H54 (cell line): Measurements from ENCODE around the gene NFS1.
"Not testable (repeated sequence)": the region's sequence is repeated elsewhere in the genome, so short reads cannot be mapped to it uniquely, and the experiment has no call there.

Source experiments
- DNase-seq: peaks from one replicate; pipeline ENCODE4 v3.0.0; 2011; ENCODE audit warnings: low spot score, mixed read lengths; ENCODE audit not compliant: insufficient read length
- FAIRE-seq: peaks from 3 replicates; lab custom pipeline; 2011; peaks lifted over from hg19 to GRCh38; lab: Jason Lieb, UNC
- POLR2A ChIP-seq: IDR thresholded peaks from 2 replicates; pipeline ENCODE4 v1.6.1; 2011; ENCODE audit warnings: low read depth, mild to moderate bottlenecking, low read length

The NFS1 gene

DNA sequence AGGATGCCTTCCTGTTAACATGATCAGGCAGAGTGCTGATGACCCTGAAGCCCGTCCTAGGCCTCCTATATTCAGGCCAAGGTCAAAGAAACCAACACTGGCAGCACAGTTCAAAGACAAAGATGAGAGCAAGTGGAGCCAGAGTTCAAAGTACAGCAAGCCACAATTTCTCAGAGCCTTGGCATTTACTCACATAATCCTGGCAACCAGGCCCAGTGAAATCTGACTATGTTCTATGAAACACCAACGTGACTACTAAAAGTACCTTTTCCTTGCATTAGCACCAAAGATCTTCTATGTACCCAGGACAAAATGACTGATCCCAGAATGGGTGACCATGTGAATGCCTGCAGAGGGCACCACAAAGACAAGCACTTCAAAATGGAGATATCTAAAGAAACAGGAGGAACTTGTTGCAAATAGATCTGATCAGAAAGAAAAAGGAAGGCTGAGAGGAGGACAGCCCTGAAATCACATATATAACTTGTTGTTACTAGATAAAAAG is 3.9 kb downstream of the NFS1 start:
- no peak for DNase-seq
- no peak for FAIRE-seq

DNA sequence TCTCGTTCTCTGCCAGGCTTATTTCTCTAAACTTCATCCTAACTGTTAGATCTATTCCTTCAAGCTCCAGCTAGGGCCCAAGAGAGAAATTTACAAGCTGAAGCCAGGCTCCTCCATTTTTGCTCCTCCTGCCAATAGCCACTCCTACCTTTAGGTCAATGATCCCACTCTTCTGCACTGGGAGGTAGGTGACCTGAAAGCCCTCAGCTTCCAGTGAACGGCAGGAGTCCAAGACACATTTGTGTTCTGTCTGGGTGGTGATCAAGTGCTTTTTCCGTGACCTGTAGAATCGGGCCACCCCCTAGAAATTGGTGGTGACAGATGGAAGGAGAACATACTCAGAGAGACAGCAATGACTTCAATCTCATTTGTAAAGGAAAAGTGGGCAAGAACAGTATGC is 8.9 kb downstream of the NFS1 start:
- no peak for TF ChIP-seq POLR2A
- DNase-seq (no peak), FAIRE-seq (no peak)

More for the DNA sequence above, 3.9 kb downstream of the NFS1 start:
- TF ChIP-seq POLR2A = no peak

DNA sequence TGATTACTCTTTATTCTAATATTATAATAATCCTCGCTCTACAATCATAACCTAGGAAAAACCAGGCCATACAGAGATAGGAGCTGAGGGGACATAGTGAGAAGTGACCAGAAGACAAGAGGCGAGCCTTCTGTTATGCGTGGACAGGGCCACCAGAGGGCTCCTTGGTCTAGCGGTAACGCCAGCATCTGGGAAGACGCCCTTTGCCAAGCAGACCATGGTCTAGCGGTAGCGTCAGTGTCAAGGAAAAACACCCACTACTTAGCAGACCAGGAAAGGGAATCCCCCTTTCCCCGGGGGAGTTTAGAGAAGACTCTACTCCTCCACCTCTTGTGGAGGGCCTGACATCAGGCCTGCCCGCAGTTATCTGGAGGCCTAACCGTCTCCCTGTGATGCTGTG is 12.3 kb downstream of the NFS1 start:
- not testable (repeated sequence) for FAIRE-seq, DNase-seq

DNA sequence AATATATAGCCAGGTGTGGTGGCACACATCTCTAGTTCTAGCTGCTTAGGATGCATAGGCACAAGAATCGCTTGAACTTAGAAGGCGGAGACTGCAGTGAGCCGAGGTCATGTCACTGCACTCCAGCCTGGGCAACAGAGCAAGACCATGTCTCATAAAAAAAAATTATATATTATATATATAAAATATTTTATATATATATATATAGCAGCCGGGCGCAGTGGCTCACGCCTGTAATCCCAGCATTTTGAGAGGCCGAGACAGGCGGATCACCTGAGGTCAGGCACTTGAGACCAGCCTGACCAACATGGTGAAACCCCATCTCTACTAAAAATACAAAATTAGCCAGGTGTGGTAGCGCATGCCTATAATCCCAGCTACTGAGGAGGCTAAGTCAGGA is 13.8 kb downstream of the NFS1 start:
- not testable (repeated sequence) for FAIRE-seq, DNase-seq

DNA sequence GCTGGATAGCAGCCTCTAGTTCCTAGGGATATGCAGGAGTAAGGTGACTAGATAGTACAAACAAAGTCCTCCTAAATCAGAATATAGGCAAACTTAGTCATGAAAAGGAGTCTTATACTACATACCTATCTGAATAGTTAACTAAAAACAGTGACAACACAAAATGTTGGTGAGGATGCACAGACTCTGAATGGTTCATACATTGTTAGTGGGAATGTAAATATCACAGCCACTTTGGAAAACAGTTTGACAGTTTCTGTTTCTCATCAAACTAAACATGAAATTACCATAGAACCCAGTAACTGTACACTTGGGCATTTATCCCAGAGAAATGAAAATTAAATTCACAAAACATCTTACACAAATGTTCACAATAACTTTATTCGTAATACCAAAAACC is 17.2 kb downstream of the NFS1 start:
- DNase-seq = no peak
- TF ChIP-seq POLR2A = no peak
- no peak for FAIRE-seq

DNA sequence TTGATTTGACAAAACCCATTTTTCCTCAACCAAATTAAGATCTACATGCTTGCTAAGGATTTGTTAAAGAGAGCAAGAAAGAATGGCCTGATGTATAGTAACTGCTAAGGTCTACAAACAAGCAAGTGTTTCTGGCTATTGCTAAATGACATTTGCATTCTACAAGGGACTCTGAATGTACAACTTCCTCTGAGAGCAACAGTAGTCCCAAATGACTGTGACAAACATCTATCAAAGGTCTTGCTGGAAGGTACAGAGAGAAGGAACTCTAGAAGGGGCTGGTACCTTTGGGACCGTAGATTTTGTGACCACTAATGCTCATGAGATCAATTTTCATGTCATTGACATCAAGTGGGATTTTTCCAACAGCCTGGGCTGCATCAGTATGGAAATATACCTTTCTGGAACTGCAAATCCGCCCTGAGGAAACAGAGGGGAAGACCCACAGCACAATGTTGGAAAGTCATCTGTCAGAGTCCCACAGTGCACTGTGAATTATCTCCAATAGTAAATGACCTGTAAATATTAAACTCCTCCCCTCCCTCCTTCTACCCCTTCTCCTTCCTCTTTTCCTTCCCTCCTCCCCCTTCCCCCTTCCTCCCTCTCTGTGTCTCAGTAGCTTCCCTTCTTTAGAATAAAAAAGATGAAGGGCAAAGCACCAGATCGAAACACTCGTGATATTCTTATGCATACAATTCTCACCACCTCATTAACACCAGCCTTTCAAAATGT is 18.5 kb downstream of the NFS1 start:
- FAIRE-seq = no peak

DNA sequence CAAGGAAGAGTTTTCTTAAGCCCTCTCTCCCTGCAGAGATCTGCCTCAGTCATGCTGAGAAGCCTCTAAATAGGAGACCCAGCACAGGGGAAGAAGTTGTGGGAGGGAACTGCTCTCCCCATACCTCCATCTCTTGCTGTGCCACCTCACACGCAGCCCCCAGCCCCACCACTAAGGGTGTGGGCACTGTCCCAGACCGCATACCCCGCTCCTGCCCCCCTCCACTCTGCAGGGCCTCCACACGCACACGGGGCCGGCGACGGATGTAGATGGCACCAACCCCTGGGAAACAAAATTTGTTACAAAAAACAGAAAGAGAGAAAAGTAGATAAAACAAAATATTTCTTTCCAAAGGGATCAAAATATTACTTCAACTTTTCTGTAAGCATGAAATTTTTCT is 24.2 kb downstream of the NFS1 start:
- TF ChIP-seq POLR2A = no peak
- no peak for FAIRE-seq
- no peak for DNase-seq

More for the DNA sequence above, 18.5 kb downstream of the NFS1 start:
- DNase-seq = no peak
- no peak for TF ChIP-seq POLR2A

DNA sequence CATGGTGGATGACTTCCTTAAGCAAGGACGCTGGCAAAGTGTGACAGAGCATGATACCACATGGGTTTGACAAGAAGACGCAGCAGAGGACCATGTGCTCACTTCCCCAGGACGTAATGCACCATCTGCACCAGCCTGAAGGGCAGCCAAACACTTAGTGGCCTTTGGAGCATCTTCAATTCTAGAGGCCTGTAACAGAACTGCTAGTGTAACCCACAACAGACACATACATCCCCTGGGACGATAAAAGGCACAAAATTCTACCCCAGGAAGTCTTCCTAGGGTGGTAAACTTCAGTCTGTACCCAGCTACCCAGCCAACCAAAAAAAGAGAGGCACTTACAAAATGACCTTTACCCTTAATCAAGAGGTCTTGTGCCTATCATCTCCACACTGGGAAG is 25.3 kb downstream of the NFS1 start:
- no peak for DNase-seq
- no peak for FAIRE-seq
- no peak for TF ChIP-seq POLR2A

DNA sequence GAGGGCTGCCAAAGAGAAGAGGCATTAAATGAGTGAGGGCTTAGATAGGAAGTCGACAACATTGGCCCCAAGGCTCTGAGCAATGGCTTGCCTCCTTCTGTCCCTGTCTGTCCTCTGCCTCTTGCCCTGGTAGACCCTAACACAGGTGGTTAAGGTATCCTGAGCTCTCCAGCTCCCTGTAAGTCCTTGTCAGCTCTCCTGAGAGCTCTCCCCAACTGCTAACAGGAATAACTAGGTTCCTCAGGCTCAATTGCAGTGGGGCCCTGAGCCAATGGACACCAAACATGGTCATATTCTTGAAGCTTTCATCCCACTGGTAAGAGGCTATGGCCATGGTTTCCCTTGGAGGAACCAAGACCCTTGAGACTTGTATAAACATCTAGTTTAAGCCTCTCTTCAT is 29.5 kb downstream of the NFS1 start:
- DNase-seq (no peak), FAIRE-seq (no peak)
- no peak for TF ChIP-seq POLR2A

DNA sequence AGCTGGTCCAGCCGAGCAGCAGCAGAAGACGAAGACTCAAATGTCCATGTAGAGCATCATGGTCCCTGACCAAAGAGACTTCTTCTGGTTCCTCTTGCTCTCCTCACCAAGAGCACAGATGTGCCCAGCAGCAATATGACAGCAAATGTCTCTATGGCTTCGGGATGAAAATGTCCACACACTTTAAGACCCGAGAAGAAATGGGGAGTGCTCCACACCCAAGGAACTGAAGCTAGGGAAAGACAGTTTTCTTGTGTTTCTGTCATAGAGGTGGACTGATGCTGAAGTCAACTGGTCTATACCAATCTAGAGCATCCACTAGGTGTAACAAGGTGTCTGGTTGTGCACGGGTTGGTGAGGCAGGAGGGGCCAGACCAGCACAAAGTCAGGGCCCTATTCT is 29.9 kb downstream of the NFS1 start:
- DNase-seq = no peak
- no peak for FAIRE-seq
- no peak for TF ChIP-seq POLR2A

DNA sequence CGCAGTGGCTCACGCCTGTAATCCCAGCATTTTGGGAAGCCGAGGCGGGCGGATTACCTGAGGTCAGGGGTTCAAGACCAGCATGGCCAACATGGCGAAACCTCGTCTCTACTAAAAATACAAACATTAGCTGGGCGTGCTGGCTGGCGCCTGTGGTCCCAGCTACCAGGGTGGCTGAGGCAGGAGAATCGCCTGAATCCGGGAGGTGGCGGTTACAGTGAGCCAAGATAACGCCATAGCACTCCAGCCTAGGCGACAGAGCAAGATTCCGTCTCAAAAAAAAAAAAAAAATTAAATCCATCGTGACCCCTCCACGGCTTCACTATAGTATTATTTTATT is 33.2 kb downstream of the NFS1 start:
- no peak for TF ChIP-seq POLR2A
- DNase-seq (no peak), FAIRE-seq (no peak)

DNA sequence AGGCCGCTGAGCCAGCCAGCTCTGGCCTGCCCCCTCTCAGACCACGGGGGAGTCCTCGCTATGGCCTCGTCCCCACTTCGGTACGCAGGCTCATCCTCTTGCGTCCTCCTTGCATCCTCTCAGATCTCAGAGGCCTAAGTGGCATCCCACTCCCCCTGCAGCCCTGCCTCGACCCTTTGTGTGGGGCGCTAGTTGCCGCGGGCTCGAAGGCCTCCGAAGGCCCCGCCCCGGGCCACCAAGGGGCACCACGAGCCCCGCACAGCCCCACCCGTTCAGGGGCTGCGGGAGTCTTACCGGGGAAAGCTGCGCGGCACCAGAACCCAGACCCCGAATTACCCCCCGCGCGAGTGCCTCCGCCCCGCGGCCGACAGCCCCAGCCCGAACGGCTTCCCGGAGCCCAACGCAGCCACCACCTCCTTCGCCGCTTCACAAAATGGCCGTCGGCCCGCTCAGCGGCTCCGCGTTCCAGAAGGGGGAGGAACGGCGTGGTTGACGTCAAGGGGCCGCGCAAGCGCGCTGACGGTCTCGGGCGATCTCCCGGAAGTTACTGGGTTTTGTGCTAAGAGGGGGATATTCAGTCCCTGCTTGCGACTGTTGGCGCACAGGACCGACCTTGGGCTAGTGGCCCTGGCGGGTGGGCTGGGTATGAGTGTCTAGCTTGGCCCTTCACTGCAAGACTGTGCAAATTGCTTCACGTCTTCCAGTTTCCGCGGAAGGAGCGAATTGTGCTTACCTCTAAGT is 34.5 kb downstream of the NFS1 start, which contains the start of the genes CPNE1 and RBM12:
Gene CPNE1 (minus strand): TSS at position 435 of the 741 bp plus-strand sequence. CDS start 31,977 bp downstream, outside the sequence.
Gene RBM12 (minus strand): TSS at position 435 of the 741 bp plus-strand sequence. CDS start 9,578 bp downstream, outside the sequence.
- DNase-seq = peak; percentile 95
- peak; percentile 97 for TF ChIP-seq POLR2A
- peak; percentile 69 for FAIRE-seq

DNA sequence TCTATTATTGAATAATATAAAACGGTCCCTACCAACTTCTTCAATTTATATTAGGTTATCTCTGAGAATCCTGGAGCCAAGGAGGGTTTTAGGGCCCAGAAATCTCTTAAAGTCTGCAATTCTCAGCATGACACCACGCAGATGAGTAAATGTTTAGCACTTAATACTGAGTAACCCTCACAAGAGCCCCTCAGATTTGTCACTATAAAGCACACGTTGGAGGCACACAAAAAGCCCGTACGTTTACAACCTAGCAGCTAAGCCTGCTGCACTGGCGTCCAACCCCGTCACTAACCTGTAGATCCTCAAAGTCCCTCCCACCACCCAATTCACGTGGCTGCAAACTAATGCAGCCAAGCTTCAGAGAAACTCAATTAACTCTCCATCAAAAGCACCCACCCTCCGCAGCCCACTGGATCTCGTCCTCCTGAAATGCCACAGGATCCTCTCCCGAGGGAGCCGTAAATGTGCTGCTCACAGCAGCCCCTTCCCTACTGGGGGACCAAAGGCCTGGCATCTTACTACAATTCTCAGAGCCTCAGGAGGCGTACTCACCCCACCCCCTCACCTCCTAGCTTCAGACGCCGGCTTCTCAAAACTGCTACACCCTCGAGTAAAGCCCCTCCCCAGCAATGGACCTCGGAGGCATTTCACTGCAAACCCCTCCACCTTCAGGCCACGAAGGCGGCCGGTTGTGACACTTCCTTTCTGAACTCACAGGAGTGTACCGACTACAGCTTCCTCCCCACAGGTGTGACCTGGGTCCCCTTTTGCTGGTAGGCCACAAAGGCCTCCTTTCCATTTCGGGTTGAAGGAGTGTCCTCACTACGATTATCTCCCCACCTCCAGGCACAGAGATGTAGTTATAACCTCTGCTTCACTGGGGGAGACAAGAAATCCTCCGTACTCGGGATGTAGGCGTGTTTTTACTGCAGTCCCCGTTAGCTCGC is 35.4 kb downstream of the NFS1 start:
- DNase-seq (peak; percentile 7), FAIRE-seq (no peak)
- no peak for TF ChIP-seq POLR2A
